ENCODE measurements around the gene EID3. TPM values are rescaled to one million over a fixed set of nuclear protein-coding genes. Genes with fewer than 3 reads are reported as not detected.
A peak's percentile ranks its signal among the peaks of the same experiment; 100 is the strongest.
"Not testable (repeated sequence)": the region's sequence is repeated elsewhere in the genome, so short reads cannot be mapped to it uniquely, and the experiment has no call there.

EID3 gene
- total and polyA plus RNA-seq, 4 donors, result 0.17 to 6.4 (median 1.2) TPM

DNA sequence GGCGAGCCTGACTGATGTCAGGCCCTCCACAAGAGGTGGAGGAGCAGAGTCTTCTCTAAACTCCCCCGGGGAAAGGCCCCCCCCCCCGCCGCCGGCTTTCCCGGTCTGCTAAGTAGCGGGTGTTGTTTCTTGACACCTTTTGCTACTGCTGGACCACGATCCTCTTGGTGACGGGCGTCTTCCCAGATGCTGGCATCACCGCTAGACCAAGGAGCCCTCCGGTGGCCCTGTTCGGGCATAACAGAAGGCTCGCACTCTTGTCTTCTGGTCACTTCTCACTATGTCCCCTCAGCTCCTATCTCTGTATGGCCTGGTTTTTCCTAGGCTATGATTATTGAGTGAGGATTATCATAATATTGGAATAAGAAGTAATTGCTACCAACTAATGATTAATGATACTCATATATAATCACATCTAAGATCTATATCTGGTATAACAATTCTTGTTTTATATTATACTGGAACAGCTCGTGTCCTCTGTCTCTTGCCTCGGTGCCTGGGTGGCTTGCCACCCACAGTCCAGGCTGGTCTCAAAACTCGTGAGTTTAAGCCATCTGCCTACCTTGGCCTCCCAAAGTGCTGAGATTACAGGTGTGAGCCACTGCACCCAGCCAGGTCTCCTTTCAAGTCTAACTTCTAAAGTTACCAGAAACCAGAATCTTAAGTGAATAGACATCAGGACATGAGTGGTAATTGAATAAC lies 9.2 kb upstream of the EID3 start:
- 90% methylated on average over 16 of the region's 17 CpGs for WGBS
- not testable (repeated sequence) for H3K9ac ChIP-seq (ENCODE audit: low read depth in 1 of 2, low read length in 2 of 2); H3K9me3 ChIP-seq (ENCODE audit: control insufficient read depth in 4 of 4, low read length in 3 of 4); H3K27ac ChIP-seq (ENCODE audit: low read depth in 1 of 2, low read length in 2 of 2); H3K4me3 ChIP-seq (ENCODE audit: low read depth in 1 of 3, low read length in 3 of 3); H3K27me3 ChIP-seq (ENCODE audit: control insufficient read depth in 4 of 4, insufficient read depth in 4 of 4, low read length in 3 of 4); DNase-seq (ENCODE audit: low spot score)
- TF ChIP-seq, protein P1, sequence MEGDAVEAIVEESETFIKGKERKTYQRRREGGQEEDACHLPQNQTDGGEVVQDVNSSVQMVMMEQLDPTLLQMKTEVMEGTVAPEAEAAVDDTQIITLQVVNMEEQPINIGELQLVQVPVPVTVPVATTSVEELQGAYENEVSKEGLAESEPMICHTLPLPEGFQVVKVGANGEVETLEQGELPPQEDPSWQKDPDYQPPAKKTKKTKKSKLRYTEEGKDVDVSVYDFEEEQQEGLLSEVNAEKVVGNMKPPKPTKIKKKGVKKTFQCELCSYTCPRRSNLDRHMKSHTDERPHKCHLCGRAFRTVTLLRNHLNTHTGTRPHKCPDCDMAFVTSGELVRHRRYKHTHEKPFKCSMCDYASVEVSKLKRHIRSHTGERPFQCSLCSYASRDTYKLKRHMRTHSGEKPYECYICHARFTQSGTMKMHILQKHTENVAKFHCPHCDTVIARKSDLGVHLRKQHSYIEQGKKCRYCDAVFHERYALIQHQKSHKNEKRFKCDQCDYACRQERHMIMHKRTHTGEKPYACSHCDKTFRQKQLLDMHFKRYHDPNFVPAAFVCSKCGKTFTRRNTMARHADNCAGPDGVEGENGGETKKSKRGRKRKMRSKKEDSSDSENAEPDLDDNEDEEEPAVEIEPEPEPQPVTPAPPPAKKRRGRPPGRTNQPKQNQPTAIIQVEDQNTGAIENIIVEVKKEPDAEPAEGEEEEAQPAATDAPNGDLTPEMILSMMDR (IDR thresholded peaks at IDR 0.05; ENCODE audit: low read depth, low read length, missing input control), result peak; percentile 3
- TF ChIP-seq RAD21 (IDR thresholded peaks at IDR 0.05), result peak; percentile 9 to 34
- H3K4me1 ChIP-seq (ENCODE audit: control insufficient read depth in 4 of 4, insufficient read depth in 4 of 4, low read length in 3 of 4), result peaks cover 0 to 15% (median 4%) of the 10 kb centered on the region in 4 donors
- H3K36me3 ChIP-seq (ENCODE audit: control insufficient read depth in 4 of 4, insufficient read depth in 3 of 4, low read depth in 1 of 4, low read length in 3 of 4), result peaks cover 8 to 24% (median 11%) of the 10 kb centered on the region in 4 donors

GRCh38 chr12:104294927-104295668 lies 8.4 kb upstream of the EID3 start:
- TF ChIP-seq NR2F2 (IDR thresholded peaks at IDR 0.05), result no peak
- no peak for TF ChIP-seq SP1 (IDR thresholded peaks at IDR 0.05)
- no peak for TF ChIP-seq EGR1 (IDR thresholded peaks at IDR 0.05; ENCODE audit: low read depth in 2 of 2)
- TF ChIP-seq, protein P1 (IDR thresholded peaks at IDR 0.05; ENCODE audit: low read depth, low read length, missing input control), result no peak
- TF ChIP-seq HNF4A (conservative IDR thresholded peaks at IDR 0.05), result no peak
- TF ChIP-seq JUND (IDR thresholded peaks at IDR 0.05), result no peak
- TF ChIP-seq, protein P2, sequence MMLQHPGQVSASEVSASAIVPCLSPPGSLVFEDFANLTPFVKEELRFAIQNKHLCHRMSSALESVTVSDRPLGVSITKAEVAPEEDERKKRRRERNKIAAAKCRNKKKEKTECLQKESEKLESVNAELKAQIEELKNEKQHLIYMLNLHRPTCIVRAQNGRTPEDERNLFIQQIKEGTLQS (IDR thresholded peaks at IDR 0.05), result no peak
- H3K27me3 ChIP-seq (ENCODE audit: control insufficient read depth in 4 of 4, insufficient read depth in 4 of 4, low read length in 3 of 4), result no peaks in the 10 kb centered on the region
- peaks cover 0 to 14% (median 3%) of the 10 kb centered on the region in 4 donors for H3K4me1 ChIP-seq (ENCODE audit: control insufficient read depth in 4 of 4, insufficient read depth in 4 of 4, low read length in 3 of 4)
- H3K9ac ChIP-seq (ENCODE audit: low read depth in 1 of 2, low read length in 2 of 2), result no peak overlapping the region
- H3K36me3 ChIP-seq (ENCODE audit: control insufficient read depth in 4 of 4, insufficient read depth in 3 of 4, low read depth in 1 of 4, low read length in 3 of 4), result peaks cover 8 to 24% (median 11%) of the 10 kb centered on the region in 4 donors
- no peaks in the 10 kb centered on the region for H3K9me3 ChIP-seq (ENCODE audit: control insufficient read depth in 4 of 4, low read length in 3 of 4)
- no peak overlapping the region for H3K27ac ChIP-seq (ENCODE audit: low read depth in 1 of 2, low read length in 2 of 2)
- WGBS, result 85% methylated on average over 9 of the region's 9 CpGs
- H3K4me3 ChIP-seq (ENCODE audit: low read depth in 1 of 3, low read length in 3 of 3), result no peak overlapping the region
- no peak for DNase-seq (ENCODE audit: low spot score)

DNA sequence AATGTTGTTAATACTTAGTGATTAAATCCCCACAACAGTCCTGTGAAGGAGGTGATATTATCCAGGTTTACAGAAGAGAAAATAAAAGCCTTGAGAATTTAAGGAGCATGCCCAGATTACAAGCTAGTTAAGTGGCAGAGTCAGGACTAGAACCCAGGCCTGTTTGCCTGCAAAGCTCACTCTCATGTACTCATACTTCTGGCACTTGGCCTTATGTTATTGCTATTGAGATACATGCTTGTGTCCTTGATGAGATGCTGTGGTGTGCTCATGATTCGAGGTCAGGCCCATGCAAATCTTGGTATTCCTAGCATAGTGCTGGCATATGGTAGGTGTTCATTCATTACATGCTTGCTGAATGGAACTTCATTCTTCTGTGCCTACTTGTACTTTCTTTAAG lies 7.6 kb upstream of the EID3 start:
- H3K9me3 ChIP-seq (ENCODE audit: control insufficient read depth in 4 of 4, low read length in 3 of 4), result no peaks in the 10 kb centered on the region
- H3K27ac ChIP-seq (ENCODE audit: low read depth in 1 of 2, low read length in 2 of 2), result no peak overlapping the region
- 93% methylated on average over 1 of the region's 1 CpG for WGBS
- no peak overlapping the region for H3K9ac ChIP-seq (ENCODE audit: low read depth in 1 of 2, low read length in 2 of 2)
- peaks cover 8 to 22% (median 11%) of the 10 kb centered on the region in 4 donors for H3K36me3 ChIP-seq (ENCODE audit: control insufficient read depth in 4 of 4, insufficient read depth in 3 of 4, low read depth in 1 of 4, low read length in 3 of 4)
- H3K4me1 ChIP-seq (ENCODE audit: control insufficient read depth in 4 of 4, insufficient read depth in 4 of 4, low read length in 3 of 4), result peaks cover 0 to 16% (median 2%) of the 10 kb centered on the region in 4 donors
- no peaks in the 10 kb centered on the region for H3K27me3 ChIP-seq (ENCODE audit: control insufficient read depth in 4 of 4, insufficient read depth in 4 of 4, low read length in 3 of 4)
- no peak overlapping the region for H3K4me3 ChIP-seq (ENCODE audit: low read depth in 1 of 3, low read length in 3 of 3)
- TF ChIP-seq JUND (IDR thresholded peaks at IDR 0.05) (no peak), NR2F2 (IDR thresholded peaks at IDR 0.05) (no peak), TAF1 (conservative IDR thresholded peaks at IDR 0.05) (no peak), YY1 (IDR thresholded peaks at IDR 0.05) (no peak), FOXA1 (IDR thresholded peaks at IDR 0.05) (no peak), FOXA2 (IDR thresholded peaks at IDR 0.05) (no peak), RXRA (IDR thresholded peaks at IDR 0.05) (no peak)
- TF ChIP-seq, protein P3, sequence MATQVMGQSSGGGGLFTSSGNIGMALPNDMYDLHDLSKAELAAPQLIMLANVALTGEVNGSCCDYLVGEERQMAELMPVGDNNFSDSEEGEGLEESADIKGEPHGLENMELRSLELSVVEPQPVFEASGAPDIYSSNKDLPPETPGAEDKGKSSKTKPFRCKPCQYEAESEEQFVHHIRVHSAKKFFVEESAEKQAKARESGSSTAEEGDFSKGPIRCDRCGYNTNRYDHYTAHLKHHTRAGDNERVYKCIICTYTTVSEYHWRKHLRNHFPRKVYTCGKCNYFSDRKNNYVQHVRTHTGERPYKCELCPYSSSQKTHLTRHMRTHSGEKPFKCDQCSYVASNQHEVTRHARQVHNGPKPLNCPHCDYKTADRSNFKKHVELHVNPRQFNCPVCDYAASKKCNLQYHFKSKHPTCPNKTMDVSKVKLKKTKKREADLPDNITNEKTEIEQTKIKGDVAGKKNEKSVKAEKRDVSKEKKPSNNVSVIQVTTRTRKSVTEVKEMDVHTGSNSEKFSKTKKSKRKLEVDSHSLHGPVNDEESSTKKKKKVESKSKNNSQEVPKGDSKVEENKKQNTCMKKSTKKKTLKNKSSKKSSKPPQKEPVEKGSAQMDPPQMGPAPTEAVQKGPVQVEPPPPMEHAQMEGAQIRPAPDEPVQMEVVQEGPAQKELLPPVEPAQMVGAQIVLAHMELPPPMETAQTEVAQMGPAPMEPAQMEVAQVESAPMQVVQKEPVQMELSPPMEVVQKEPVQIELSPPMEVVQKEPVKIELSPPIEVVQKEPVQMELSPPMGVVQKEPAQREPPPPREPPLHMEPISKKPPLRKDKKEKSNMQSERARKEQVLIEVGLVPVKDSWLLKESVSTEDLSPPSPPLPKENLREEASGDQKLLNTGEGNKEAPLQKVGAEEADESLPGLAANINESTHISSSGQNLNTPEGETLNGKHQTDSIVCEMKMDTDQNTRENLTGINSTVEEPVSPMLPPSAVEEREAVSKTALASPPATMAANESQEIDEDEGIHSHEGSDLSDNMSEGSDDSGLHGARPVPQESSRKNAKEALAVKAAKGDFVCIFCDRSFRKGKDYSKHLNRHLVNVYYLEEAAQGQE (IDR thresholded peaks at IDR 0.05), result no peak
- TF ChIP-seq, protein P1 (IDR thresholded peaks at IDR 0.05; ENCODE audit: low read depth, low read length, missing input control), result no peak
- DNase-seq (ENCODE audit: low spot score), result no peak

Data from liver (tissue), 9 donors.